Right cardiac atrium (tissue), 5 donors: ENCODE measurements around the gene BEST2. TPM values are rescaled to one million over a fixed set of nuclear protein-coding genes. Genes with fewer than 3 reads are reported as not detected.
A peak's percentile ranks its signal among the peaks of the same experiment; 100 is the strongest.

ENCODE experiments used
- ATAC-seq, 2 donors: fragments of 200-7000 bp; cut with Tn5 transposase; one replicate each; pipeline versions ENCODE4 v1.8.0 to v1.9.1; 2020; ENCODE audit warnings: moderate library complexity in 2 of 2, mild to moderate bottlenecking in 1 of 2
- DNase-seq, 3 donors: peaks; one replicate each; pipeline ENCODE4 v3.0.0-alpha.2; 2020
- H3K27ac ChIP-seq: one replicate; pipeline ENCODE4 v1.5.1; 2013; ENCODE audit warnings: mild to moderate bottlenecking, low read length, control low read depth, moderate library complexity
- H3K27me3 ChIP-seq: one replicate; pipeline ENCODE4 v1.6.1; 2013; ENCODE audit not compliant: control insufficient read depth, insufficient read depth
- H3K4me1 ChIP-seq: one replicate; pipeline ENCODE4 v1.6.1; 2013; ENCODE audit warnings: low read length; ENCODE audit not compliant: control insufficient read depth, insufficient read depth
- H3K4me3 ChIP-seq: one replicate; pipeline ENCODE4 v1.5.1; 2013; ENCODE audit warnings: low read length, control low read depth
- H3K9me3 ChIP-seq: one replicate; pipeline ENCODE4 v1.6.1; 2013; ENCODE audit warnings: low read length; ENCODE audit not compliant: control insufficient read depth
- WGBS: extraction: QIAGEN DNeasy Blood & Tissue Kit; methylation state at CpG from one replicate; pipeline ENCODE4 v1.1.7; 2013; 5-methylcytosine and 5-hydroxymethylcytosine counted together
- intact Hi-C, 4 donors: fragments of 100-400 bp; cut with DNase I; formaldehyde crosslinking; loops; one replicate each; pipeline versions ENCODE4 v1.11.0 to v1.14.0; 2022 to 2023
- microRNA-seq, 2 donors: library from miRNA; unstranded; fragments of <30 nt; microRNA quantifications; one replicate each; pipeline ENCODE4 v1.2.0, GENCODE V29; 2020 to 2021
- polyA plus RNA-seq: library from polyadenylated mRNA; stranded (reverse); fragments of 200-250 nt; gene quantifications from one replicate; pipeline ENCODE4 v1.2.3, GENCODE V29; 2013
- total RNA-seq, 4 donors: library from RNA; stranded (reverse); fragmentation: NEBNext Ultra II Directional; extraction: Animal tissue kit (Norgen Biotek cat#: 25700); gene quantifications; one replicate each; pipeline ENCODE4 v1.2.1, GENCODE V29; 2021
- donor health status: healthy with polysubstance abuse.
- donor health status: DM: no; HTN: yes; CAD: no.
- donor health status: DM: no; HTN: no; CAD: no.
- donor health status: DM: no; HTN: yes; CAD: no; lungs with severe emphysema.
- donor health status: DM: yes; HTN: yes; CAD: no.

Gene BEST2
- total and polyA plus RNA-seq, 5 donors, result not detected

DNA sequence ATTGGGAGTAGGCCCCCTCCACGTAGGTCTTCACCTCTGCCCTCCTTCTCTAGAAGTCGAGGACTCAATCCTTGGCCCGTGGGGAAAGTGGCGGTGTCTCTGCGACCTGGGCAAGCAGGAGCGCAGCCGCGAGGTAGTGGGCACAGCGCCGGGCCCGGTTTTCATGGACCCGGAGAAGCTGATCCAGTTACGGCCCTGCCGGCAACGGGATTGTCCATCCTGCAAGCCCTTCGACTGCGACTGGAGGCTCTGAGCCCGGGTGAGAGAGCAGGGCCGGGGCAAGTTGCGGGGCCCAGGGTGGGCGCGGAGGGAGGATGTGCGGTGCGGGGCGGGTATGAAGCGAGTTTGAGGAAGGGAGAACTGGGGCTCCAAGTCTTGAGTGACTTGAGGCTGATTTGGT, 52.5 kb downstream of the BEST2 start:
- H3K27ac ChIP-seq, result no peak overlapping the region
- 94% methylated on average over 26 of the region's 26 CpGs for WGBS
- DNase-seq (no peak), ATAC-seq (no peak)
- H3K4me3 ChIP-seq, result no peak overlapping the region
- no peaks in the 10 kb centered on the region for H3K27me3 ChIP-seq
- H3K4me1 ChIP-seq, result peaks cover 9% of the 10 kb centered on the region
- intact Hi-C loops, result loop anchor here in 3 of 4 donors (5.0 kb wide), 1 partner anchor 37 kb away; no protein-coding TSS in a partner anchor
- H3K9me3 ChIP-seq, result no peaks in the 10 kb centered on the region

DNA sequence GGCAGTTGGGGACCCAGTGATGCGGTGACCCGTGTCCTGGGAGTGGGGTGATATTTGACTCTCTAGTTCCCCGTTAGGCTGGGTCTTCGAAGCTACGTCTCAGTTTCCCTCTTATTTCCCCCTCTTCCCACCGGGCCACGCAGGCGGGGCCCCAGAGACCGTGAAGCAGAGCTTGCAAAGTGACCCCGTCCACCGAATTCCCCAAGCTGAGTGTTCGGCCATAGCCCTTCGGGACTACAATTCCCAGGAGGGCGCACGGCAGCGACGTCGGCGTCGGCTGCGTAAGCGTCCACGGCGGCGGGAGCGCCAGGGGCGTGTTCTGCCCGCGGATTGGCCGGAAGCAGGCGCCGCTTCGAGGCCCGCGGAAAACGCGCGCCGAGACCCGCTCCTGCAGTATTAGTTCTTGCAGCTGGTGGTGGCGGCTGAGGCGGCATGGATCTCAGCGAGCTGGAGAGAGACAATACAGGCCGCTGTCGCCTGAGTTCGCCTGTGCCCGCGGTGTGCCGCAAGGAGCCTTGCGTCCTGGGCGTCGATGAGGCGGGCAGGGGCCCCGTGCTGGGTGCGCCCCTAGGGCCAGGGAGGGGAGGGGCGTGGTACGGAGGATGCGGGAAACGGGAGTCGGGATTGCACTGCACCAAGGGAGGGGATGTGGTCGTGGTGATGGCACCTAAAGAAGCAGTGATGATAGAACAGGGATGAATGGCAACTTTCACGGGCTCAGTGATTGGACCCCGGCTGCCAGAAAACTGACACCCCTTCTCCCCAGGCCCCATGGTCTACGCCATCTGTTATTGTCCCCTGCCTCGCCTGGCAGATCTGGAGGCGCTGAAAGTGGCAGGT, 54.9 kb downstream of the BEST2 start, which contains the start of gene RNASEH2A:
RNASEH2A (plus strand) TSS at position 343 of the 840 bp plus-strand sequence; CDS start at position 433, 90 bp downstream.
- no peaks in the 10 kb centered on the region for H3K27me3 ChIP-seq
- ATAC-seq (peak; percentile 92), DNase-seq (peak; percentile 92 to 97 (median 97))
- intact Hi-C loops, result no loop called here
- WGBS, result 4% methylated on average over 66 of the region's 66 CpGs
- peaks cover 4% of the 10 kb centered on the region for H3K4me1 ChIP-seq
- H3K27ac ChIP-seq, result peak within 1 kb of the TSS; percentile 1
- no peaks in the 10 kb centered on the region for H3K9me3 ChIP-seq
- peak within 1 kb of the TSS; percentile 27 for H3K4me3 ChIP-seq

Small RNAs within 50 kb of the gene (microRNA-seq; reads per million reads assigned to microRNA genes)
- 0.42 to 0.54 reads per million in 2 donors for gene MIR5684

Other genes starting within 250 kb of the BEST2 start
- gene ZNF564, start 200.3 kb upstream of the BEST2 start, total RNA-seq, result 10 to 100 TPM; 10.1 to 13.6 (median 12.1) TPM
- gene ZNF564, start 200.3 kb upstream of the BEST2 start, polyA plus RNA-seq, result 4.6 TPM
- gene ZNF490, start 141.0 kb upstream of the BEST2 start, total RNA-seq, result 1 to 10 TPM; 4.9 to 7.1 (median 6.0) TPM
- 0.86 TPM for gene ZNF490, start 141.0 kb upstream of the BEST2 start, polyA plus RNA-seq
- 10 to 100 TPM; 19.8 to 26.7 (median 20.9) TPM for gene ZNF791, start 140.9 kb upstream of the BEST2 start, total RNA-seq
- 6.8 TPM for gene ZNF791, start 140.9 kb upstream of the BEST2 start, polyA plus RNA-seq
- 10 to 100 TPM; 32.7 to 52.6 (median 42.1) TPM for gene MAN2B1, start 85.0 kb upstream of the BEST2 start, total RNA-seq
- 19.8 TPM for gene MAN2B1, start 85.0 kb upstream of the BEST2 start, polyA plus RNA-seq
- 10 to 100 TPM in 1 of 4 donors, 1 to 10 TPM in 3; 6.3 to 10.5 (median 8.1) TPM for gene WDR83, start 85.0 kb upstream of the BEST2 start, total RNA-seq
- 10.0 TPM for gene WDR83, start 85.0 kb upstream of the BEST2 start, polyA plus RNA-seq
- gene DHPS, start 69.9 kb upstream of the BEST2 start, total RNA-seq, result 10 to 100 TPM; 40.8 to 52.0 (median 49.7) TPM
- 49.4 TPM for gene DHPS, start 69.9 kb upstream of the BEST2 start, polyA plus RNA-seq
- not detected for gene GNG14, start 63.8 kb upstream of the BEST2 start, total RNA-seq
- gene GNG14, start 63.8 kb upstream of the BEST2 start, polyA plus RNA-seq, result not detected
- gene FBXW9, start 55.2 kb upstream of the BEST2 start, total RNA-seq, result 1 to 10 TPM; 1.2 to 2.0 (median 1.9) TPM
- 2.1 TPM for gene FBXW9, start 55.2 kb upstream of the BEST2 start, polyA plus RNA-seq
- gene TNPO2, start 27.9 kb upstream of the BEST2 start, total RNA-seq, result 10 to 100 TPM; 44.3 to 54.6 (median 45.0) TPM
- 24.8 TPM for gene TNPO2, start 27.9 kb upstream of the BEST2 start, polyA plus RNA-seq
- gene TRIR, start 17.1 kb upstream of the BEST2 start, total RNA-seq, result 100 to 1,000 TPM; 112 to 135 (median 129) TPM
- 219 TPM for gene TRIR, start 17.1 kb upstream of the BEST2 start, polyA plus RNA-seq
- 10 to 100 TPM; 49.7 to 64.7 (median 58.2) TPM for gene GET3, start 14.3 kb upstream of the BEST2 start, total RNA-seq
- gene GET3, start 14.3 kb upstream of the BEST2 start, polyA plus RNA-seq, result 87.2 TPM
- 10 to 100 TPM in 2 of 4 donors, 1 to 10 TPM in 2; 9.3 to 22.9 (median 13.4) TPM for gene HOOK2, start 23.8 kb downstream of the BEST2 start, total RNA-seq
- 18.0 TPM for gene HOOK2, start 23.8 kb downstream of the BEST2 start, polyA plus RNA-seq
- gene JUNB, start 39.7 kb downstream of the BEST2 start, total RNA-seq, result 100 to 1,000 TPM in 1 of 4 donors, 10 to 100 TPM in 3; 29.9 to 209 (median 51.9) TPM
- gene JUNB, start 39.7 kb downstream of the BEST2 start, polyA plus RNA-seq, result 156 TPM
- gene PRDX2, start 50.0 kb downstream of the BEST2 start, total RNA-seq, result 100 to 1,000 TPM; 595 to 772 (median 666) TPM
- gene PRDX2, start 50.0 kb downstream of the BEST2 start, polyA plus RNA-seq, result 834 TPM
- gene THSD8, start 50.3 kb downstream of the BEST2 start, total RNA-seq, result 1 to 10 TPM; 2.2 to 3.6 (median 3.0) TPM
- 2.5 TPM for gene THSD8, start 50.3 kb downstream of the BEST2 start, polyA plus RNA-seq
- gene RNASEH2A, start 54.8 kb downstream of the BEST2 start, total RNA-seq, result 1 to 10 TPM; 2.6 to 4.6 (median 3.7) TPM
- 3.5 TPM for gene RNASEH2A, start 54.8 kb downstream of the BEST2 start, polyA plus RNA-seq
- gene RTBDN, start 82.8 kb downstream of the BEST2 start, total RNA-seq, result not detected
- not detected for gene RTBDN, start 82.8 kb downstream of the BEST2 start, polyA plus RNA-seq
- under 1 TPM in 3 of 4 donors, not detected in 1; 0.31 to 0.59 (median 0.34) TPM for gene MAST1, start 86.7 kb downstream of the BEST2 start, total RNA-seq
- 0.20 TPM for gene MAST1, start 86.7 kb downstream of the BEST2 start, polyA plus RNA-seq
- 10 to 100 TPM; 22.2 to 30.6 (median 24.5) TPM for gene DNASE2, start 129.7 kb downstream of the BEST2 start, total RNA-seq
- 19.2 TPM for gene DNASE2, start 129.7 kb downstream of the BEST2 start, polyA plus RNA-seq
- not detected for gene KLF1, start 135.4 kb downstream of the BEST2 start, total RNA-seq
- gene KLF1, start 135.4 kb downstream of the BEST2 start, polyA plus RNA-seq, result not detected
- gene GCDH, start 139.4 kb downstream of the BEST2 start, total RNA-seq, result 10 to 100 TPM; 22.7 to 38.2 (median 27.4) TPM
- 26.1 TPM for gene GCDH, start 139.4 kb downstream of the BEST2 start, polyA plus RNA-seq
- gene SYCE2, start 167.5 kb downstream of the BEST2 start, total RNA-seq, result under 1 TPM in 1 of 4 donors, not detected in 3; 0.48 TPM
- 0.07 TPM for gene SYCE2, start 167.5 kb downstream of the BEST2 start, polyA plus RNA-seq
- gene FARSA, start 181.9 kb downstream of the BEST2 start, total RNA-seq, result 10 to 100 TPM; 32.6 to 44.8 (median 42.9) TPM
- 38.7 TPM for gene FARSA, start 181.9 kb downstream of the BEST2 start, polyA plus RNA-seq
- 100 to 1,000 TPM; 314 to 703 (median 631) TPM for gene CALR, start 186.8 kb downstream of the BEST2 start, total RNA-seq
- gene CALR, start 186.8 kb downstream of the BEST2 start, polyA plus RNA-seq, result 374 TPM
- gene RAD23A, start 194.1 kb downstream of the BEST2 start, total RNA-seq, result 100 to 1,000 TPM; 127 to 137 (median 133) TPM
- gene RAD23A, start 194.1 kb downstream of the BEST2 start, polyA plus RNA-seq, result 122 TPM
- 10 to 100 TPM; 24.3 to 33.2 (median 29.1) TPM for gene GADD45GIP1, start 205.4 kb downstream of the BEST2 start, total RNA-seq
- 64.5 TPM for gene GADD45GIP1, start 205.4 kb downstream of the BEST2 start, polyA plus RNA-seq
- 10 to 100 TPM in 2 of 4 donors, 1 to 10 TPM in 2; 5.0 to 13.8 (median 11.1) TPM for gene DAND5, start 217.8 kb downstream of the BEST2 start, total RNA-seq
- 7.0 TPM for gene DAND5, start 217.8 kb downstream of the BEST2 start, polyA plus RNA-seq
- gene NFIX, start 243.7 kb downstream of the BEST2 start, total RNA-seq, result 100 to 1,000 TPM; 123 to 168 (median 156) TPM
- gene NFIX, start 243.7 kb downstream of the BEST2 start, polyA plus RNA-seq, result 67.4 TPM